ENCODE measurements around the gene ANKFN1. TPM values are rescaled to one million over a fixed set of nuclear protein-coding genes. Genes with fewer than 3 reads are reported as not detected.

ANKFN1 gene
- total RNA-seq, 1 experiment from 2014 or later, result not detected

DNA sequence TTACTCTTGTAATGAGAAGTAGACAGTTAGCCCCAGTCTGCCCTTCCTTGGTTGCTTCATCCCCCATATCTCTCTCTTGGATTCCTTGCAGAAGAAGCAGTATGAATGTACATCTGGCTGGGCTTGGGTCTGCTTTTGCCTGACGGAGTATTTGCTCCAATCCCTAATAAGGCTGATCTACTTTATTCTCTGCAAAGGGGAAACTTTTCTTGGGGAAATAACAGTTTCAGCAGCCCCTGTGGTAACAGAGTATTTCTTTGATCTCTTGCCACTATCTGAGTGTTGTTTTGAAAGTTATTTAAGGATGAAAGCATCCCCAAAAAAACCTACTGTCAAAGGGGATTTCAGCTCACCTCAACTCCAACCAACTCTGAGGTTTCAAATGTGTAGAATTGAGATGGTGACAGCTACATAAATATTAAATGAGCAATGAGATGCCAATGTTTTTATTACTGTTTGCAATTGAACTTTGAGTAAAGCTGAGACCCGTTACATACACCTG is 271.3 kb downstream of the ANKFN1 start:
- DNase-seq (ENCODE audit: low read depth, low spot score) (no peak), ATAC-seq (no peak)
- ChIA-PET CTCF (interaction anchor here (0.6 kb wide), 1 partner anchor 1078 kb away, joined by 6 read pairs; no protein-coding TSS in a partner anchor), POLR2A (interaction anchor here (0.5 kb wide), 1 partner anchor 522 kb away, joined by 5 read pairs; no protein-coding TSS in a partner anchor)
- in situ Hi-C loops (cut with HindIII; ENCODE audit: low pct_unique_long_range_greater_than_20kb, low sequenced_read_pairs) (no loop called here), intact Hi-C loops (cut with micrococcal nuclease; ENCODE audit: unreplicated experiment) (no loop called here)
- Histone ChIP-seq H3K4me3 (ENCODE audit: low read depth in 2 of 2, low read length in 2 of 2) (no peak overlapping the region), H3K27ac (ENCODE audit: low read length) (no peak overlapping the region), H3K36me3 (ENCODE audit: control insufficient read depth, insufficient read depth, low read length) (no peaks in the 10 kb centered on the region), H3K9me3 (ENCODE audit: control insufficient read depth, insufficient read depth, low read depth, low read length) (no peaks in the 10 kb centered on the region), H3K27me3 (ENCODE audit: control insufficient read depth, insufficient read depth, low read length) (peaks cover 4% of the 10 kb centered on the region; the same call in 1 of the 2 replicates), H3K4me1 (ENCODE audit: control insufficient read depth, insufficient read depth, low read length) (no peaks in the 10 kb centered on the region)
- no TSS peak for BruUV-seq (replicated peaks)
- no peak for TF ChIP-seq SIN3A (IDR thresholded peaks at IDR 0.05; ENCODE audit: borderline replicate concordance, insufficient read depth, low read depth, low read length)
- TF ChIP-seq, protein P1, sequence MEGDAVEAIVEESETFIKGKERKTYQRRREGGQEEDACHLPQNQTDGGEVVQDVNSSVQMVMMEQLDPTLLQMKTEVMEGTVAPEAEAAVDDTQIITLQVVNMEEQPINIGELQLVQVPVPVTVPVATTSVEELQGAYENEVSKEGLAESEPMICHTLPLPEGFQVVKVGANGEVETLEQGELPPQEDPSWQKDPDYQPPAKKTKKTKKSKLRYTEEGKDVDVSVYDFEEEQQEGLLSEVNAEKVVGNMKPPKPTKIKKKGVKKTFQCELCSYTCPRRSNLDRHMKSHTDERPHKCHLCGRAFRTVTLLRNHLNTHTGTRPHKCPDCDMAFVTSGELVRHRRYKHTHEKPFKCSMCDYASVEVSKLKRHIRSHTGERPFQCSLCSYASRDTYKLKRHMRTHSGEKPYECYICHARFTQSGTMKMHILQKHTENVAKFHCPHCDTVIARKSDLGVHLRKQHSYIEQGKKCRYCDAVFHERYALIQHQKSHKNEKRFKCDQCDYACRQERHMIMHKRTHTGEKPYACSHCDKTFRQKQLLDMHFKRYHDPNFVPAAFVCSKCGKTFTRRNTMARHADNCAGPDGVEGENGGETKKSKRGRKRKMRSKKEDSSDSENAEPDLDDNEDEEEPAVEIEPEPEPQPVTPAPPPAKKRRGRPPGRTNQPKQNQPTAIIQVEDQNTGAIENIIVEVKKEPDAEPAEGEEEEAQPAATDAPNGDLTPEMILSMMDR (IDR thresholded peaks at IDR 0.05), result no peak
- TF ChIP-seq POLR2AphosphoS5 (IDR thresholded peaks at IDR 0.05; ENCODE audit: low read depth, low read length), result no peak
- TF ChIP-seq TCF7L2 (IDR thresholded peaks at IDR 0.05; ENCODE audit: low read depth, low read length), result no peak
- TF ChIP-seq, protein P2, sequence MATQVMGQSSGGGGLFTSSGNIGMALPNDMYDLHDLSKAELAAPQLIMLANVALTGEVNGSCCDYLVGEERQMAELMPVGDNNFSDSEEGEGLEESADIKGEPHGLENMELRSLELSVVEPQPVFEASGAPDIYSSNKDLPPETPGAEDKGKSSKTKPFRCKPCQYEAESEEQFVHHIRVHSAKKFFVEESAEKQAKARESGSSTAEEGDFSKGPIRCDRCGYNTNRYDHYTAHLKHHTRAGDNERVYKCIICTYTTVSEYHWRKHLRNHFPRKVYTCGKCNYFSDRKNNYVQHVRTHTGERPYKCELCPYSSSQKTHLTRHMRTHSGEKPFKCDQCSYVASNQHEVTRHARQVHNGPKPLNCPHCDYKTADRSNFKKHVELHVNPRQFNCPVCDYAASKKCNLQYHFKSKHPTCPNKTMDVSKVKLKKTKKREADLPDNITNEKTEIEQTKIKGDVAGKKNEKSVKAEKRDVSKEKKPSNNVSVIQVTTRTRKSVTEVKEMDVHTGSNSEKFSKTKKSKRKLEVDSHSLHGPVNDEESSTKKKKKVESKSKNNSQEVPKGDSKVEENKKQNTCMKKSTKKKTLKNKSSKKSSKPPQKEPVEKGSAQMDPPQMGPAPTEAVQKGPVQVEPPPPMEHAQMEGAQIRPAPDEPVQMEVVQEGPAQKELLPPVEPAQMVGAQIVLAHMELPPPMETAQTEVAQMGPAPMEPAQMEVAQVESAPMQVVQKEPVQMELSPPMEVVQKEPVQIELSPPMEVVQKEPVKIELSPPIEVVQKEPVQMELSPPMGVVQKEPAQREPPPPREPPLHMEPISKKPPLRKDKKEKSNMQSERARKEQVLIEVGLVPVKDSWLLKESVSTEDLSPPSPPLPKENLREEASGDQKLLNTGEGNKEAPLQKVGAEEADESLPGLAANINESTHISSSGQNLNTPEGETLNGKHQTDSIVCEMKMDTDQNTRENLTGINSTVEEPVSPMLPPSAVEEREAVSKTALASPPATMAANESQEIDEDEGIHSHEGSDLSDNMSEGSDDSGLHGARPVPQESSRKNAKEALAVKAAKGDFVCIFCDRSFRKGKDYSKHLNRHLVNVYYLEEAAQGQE (IDR thresholded peaks at IDR 0.05; ENCODE audit: insufficient read depth in 1 of 2, low read depth in 2 of 2, low read length in 1 of 2), result no peak

DNA sequence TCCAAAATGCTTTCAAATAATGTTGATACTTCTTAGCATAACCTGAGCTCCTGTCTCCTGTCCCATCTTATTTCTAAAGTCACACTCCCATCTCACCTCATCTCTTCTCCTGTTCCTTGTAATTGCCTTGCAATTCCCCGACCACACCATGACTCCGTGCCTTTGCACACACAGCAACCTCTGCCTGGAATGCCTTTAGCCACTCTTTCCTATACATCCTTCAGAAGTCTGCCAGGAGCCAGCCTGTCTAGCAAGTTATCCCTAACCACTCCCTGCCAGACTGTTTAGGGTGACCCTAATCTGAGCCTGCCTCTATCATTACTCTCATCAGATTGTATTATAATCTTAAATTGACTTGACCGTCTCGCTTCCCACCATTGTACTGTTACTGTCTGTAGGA is 272.2 kb downstream of the ANKFN1 start:
- DNase-seq (ENCODE audit: low read depth, low spot score) (no peak), ATAC-seq (no peak)
- no peak for TF ChIP-seq TCF7L2 (IDR thresholded peaks at IDR 0.05; ENCODE audit: low read depth, low read length)
- TF ChIP-seq, protein P1 (IDR thresholded peaks at IDR 0.05), result no peak
- BruUV-seq (replicated peaks), result no TSS peak
- Histone ChIP-seq H3K9me3 (ENCODE audit: control insufficient read depth, insufficient read depth, low read depth, low read length) (no peaks in the 10 kb centered on the region), H3K4me3 (ENCODE audit: low read depth in 2 of 2, low read length in 2 of 2) (no peak overlapping the region), H3K27me3 (ENCODE audit: control insufficient read depth, insufficient read depth, low read length) (peaks cover 4% of the 10 kb centered on the region; the same call in 1 of the 2 replicates), H3K4me1 (ENCODE audit: control insufficient read depth, insufficient read depth, low read length) (no peaks in the 10 kb centered on the region), H3K36me3 (ENCODE audit: control insufficient read depth, insufficient read depth, low read length) (no peaks in the 10 kb centered on the region), H3K27ac (ENCODE audit: low read length) (no peak overlapping the region)
- in situ Hi-C loops (cut with HindIII; ENCODE audit: low pct_unique_long_range_greater_than_20kb, low sequenced_read_pairs), result no loop called here
- intact Hi-C loops (cut with micrococcal nuclease; ENCODE audit: unreplicated experiment), result no loop called here
- ChIA-PET POLR2A (interaction anchor here (0.5 kb wide), 1 partner anchor 67 kb away, joined by 10 read pairs; no protein-coding TSS in a partner anchor), CTCF (interaction anchor here (0.6 kb wide), 1 partner anchor 1079 kb away, joined by 6 read pairs; no protein-coding TSS in a partner anchor)
